OCI-LY7 (cell line): ENCODE measurements around the gene MYCT1. TPM values are rescaled to one million over a fixed set of nuclear protein-coding genes. Genes with fewer than 3 reads are reported as not detected.

Experiments
- BruUV-seq: library from RNA; stranded (reverse); fragments of 400-500 nt; replicated peaks from 2 replicates; lab custom pipeline; 2021; lab: Mats Ljungman, UMichigan
- CTCF ChIA-PET: fragments of 300-600 bp; sonication (Branson Sonifier 250); formaldehyde crosslinking; loops from one replicate; lab custom pipeline; 2022; ENCODE audit warnings: antibody characterized with exemption; ENCODE audit not compliant: unreplicated experiment; lab: Charles Lee
- POLR2A ChIA-PET: fragments of 300-600 bp; sonication (Branson Sonifier 250); formaldehyde crosslinking; loops from one replicate; lab custom pipeline; 2022; ENCODE audit warnings: antibody characterized with exemption; lab: Charles Lee
- DNase-seq: peaks from one replicate; pipeline ENCODE4 v3.0.0-alpha.2; 2015; ENCODE audit warnings: low spot score
- H2AFZ ChIP-seq: fragments of 200-600 bp; sonication (generic), shearing (Covaris generic); 2 replicates; pipeline ENCODE4 v1.6.1; 2014; ENCODE audit warnings: mild to moderate bottlenecking, antibody characterized with exemption, low read length, moderate library complexity
- H3K27ac ChIP-seq: fragments of 200-600 bp; sonication (generic); 2 replicates; pipeline ENCODE4 v1.5.1; 2014; ENCODE audit warnings: mixed run types, low read depth, mild to moderate bottlenecking, moderate library complexity, low read length, inconsistent platforms; ENCODE audit not compliant: poor library complexity, severe bottlenecking
- H3K36me3 ChIP-seq: fragments of 200-600 bp; sonication (generic); 2 replicates; pipeline ENCODE4 v1.6.1; 2014; ENCODE audit warnings: mild to moderate bottlenecking, antibody characterized with exemption, low read length, moderate library complexity, mixed read lengths; ENCODE audit not compliant: insufficient read depth
- H3K4me1 ChIP-seq: fragments of 200-600 bp; sonication (generic); 2 replicates; pipeline ENCODE4 v1.5.1; 2014; ENCODE audit warnings: mild to moderate bottlenecking, low read length; ENCODE audit not compliant: insufficient read depth, poor library complexity, severe bottlenecking
- H3K4me2 ChIP-seq: fragments of 200-600 bp; sonication (generic); 2 replicates; pipeline ENCODE4 v1.6.1; 2014; ENCODE audit warnings: mild to moderate bottlenecking, low read length
- H3K4me3 ChIP-seq: fragments of 200-600 bp; sonication (generic); 2 replicates; pipeline ENCODE4 v1.5.1; 2014; ENCODE audit warnings: mild to moderate bottlenecking, low read depth, low read length; ENCODE audit not compliant: poor library complexity, severe bottlenecking
- H3K79me2 ChIP-seq: fragments of 200-600 bp; sonication (generic); 2 replicates; pipeline ENCODE4 v1.6.1; 2016; ENCODE audit warnings: low read depth, mild to moderate bottlenecking, low read length, moderate library complexity, mixed read lengths; ENCODE audit not compliant: insufficient read depth
- H3K9me2 ChIP-seq: fragments of 200-600 bp; sonication (generic); 2 replicates; pipeline ENCODE4 v1.6.1; 2016; ENCODE audit warnings: mild to moderate bottlenecking, low read length, mixed read lengths; ENCODE audit not compliant: insufficient read depth
- H3K9me3 ChIP-seq: fragments of 200-600 bp; sonication (generic); 2 replicates; pipeline ENCODE4 v1.6.1; 2014; ENCODE audit warnings: mild to moderate bottlenecking, mixed run types, low read length, mixed read lengths
- H4K20me1 ChIP-seq: fragments of 200-600 bp; sonication (generic); 2 replicates; pipeline ENCODE4 v1.6.1; 2014; ENCODE audit warnings: mild to moderate bottlenecking, antibody characterized with exemption, low read length, moderate library complexity, mixed read lengths; ENCODE audit not compliant: insufficient read depth
- EZH2phosphoT487 ChIP-seq: fragments of 200-600 bp; sonication (generic); IDR thresholded peaks from 2 replicates; pipeline ENCODE4 v1.6.1; 2018; ENCODE audit warnings: low read depth, borderline replicate concordance, mild to moderate bottlenecking, mixed run types, antibody characterized with exemption, low read length, moderate library complexity, mixed read lengths
- intact Hi-C: fragments of 100-400 bp; cut with micrococcal nuclease; formaldehyde crosslinking; loops from one replicate; pipeline ENCODE4 v1.10.0; 2022; ENCODE audit not compliant: unreplicated experiment
- total RNA-seq, 2 experiments: library from RNA; depleted of rRNA in 1 of 2; stranded (reverse); fragments of >200 nt in 1 of 2; shearing (Covaris generic) in 1 of 2; gene quantifications; 2 replicates each; pipeline ENCODE4 v1.2.3, GENCODE V29; 2014 to 2022
- TF ChIP-seq, protein P1 (sequence below): fragments of 200-600 bp; sonication (generic); conservative IDR thresholded peaks from 2 replicates; pipeline ENCODE4 v1.5.1; 2014; ENCODE audit warnings: mild to moderate bottlenecking, antibody characterized with exemption, low read length, moderate library complexity, mixed read lengths

MYCT1 gene
- total RNA-seq, 2 experiments from 2014 or later: 0.47 to 3.5 TPM

- no peak for TF ChIP-seq EZH2phosphoT487
- TF ChIP-seq, protein P1, sequence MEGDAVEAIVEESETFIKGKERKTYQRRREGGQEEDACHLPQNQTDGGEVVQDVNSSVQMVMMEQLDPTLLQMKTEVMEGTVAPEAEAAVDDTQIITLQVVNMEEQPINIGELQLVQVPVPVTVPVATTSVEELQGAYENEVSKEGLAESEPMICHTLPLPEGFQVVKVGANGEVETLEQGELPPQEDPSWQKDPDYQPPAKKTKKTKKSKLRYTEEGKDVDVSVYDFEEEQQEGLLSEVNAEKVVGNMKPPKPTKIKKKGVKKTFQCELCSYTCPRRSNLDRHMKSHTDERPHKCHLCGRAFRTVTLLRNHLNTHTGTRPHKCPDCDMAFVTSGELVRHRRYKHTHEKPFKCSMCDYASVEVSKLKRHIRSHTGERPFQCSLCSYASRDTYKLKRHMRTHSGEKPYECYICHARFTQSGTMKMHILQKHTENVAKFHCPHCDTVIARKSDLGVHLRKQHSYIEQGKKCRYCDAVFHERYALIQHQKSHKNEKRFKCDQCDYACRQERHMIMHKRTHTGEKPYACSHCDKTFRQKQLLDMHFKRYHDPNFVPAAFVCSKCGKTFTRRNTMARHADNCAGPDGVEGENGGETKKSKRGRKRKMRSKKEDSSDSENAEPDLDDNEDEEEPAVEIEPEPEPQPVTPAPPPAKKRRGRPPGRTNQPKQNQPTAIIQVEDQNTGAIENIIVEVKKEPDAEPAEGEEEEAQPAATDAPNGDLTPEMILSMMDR: no peak
- H3K27ac ChIP-seq: no peak overlapping the region
- no peak overlapping the region for H3K4me2 ChIP-seq
- ChIA-PET CTCF (no interaction called here), POLR2A (interaction anchor here (1.1 to 1.5 kb wide), 3 partner anchors 12 to 49 kb away, joined by 3 to 4 read pairs (median 3); no protein-coding TSS in a partner anchor)
- H3K4me1 ChIP-seq: no peaks in the 10 kb centered on the region
- H4K20me1 ChIP-seq: no peaks in the 10 kb centered on the region
- H3K9me2 ChIP-seq: no peaks in the 10 kb centered on the region
- H3K79me2 ChIP-seq: no peaks in the 10 kb centered on the region
- H2AFZ ChIP-seq: no peak overlapping the region
- BruUV-seq: no TSS peak
- H3K4me3 ChIP-seq: no peak overlapping the region
- intact Hi-C loops: loop anchor here (5.0 kb wide), 1 partner anchor 198 kb away; no protein-coding TSS in a partner anchor
- H3K36me3 ChIP-seq: no peaks in the 10 kb centered on the region
- H3K9me3 ChIP-seq: no peaks in the 10 kb centered on the region
- no peak for DNase-seq
These were observed 51.6 kb downstream of the MYCT1 start for GRCh38 chr6:152749336-152749735.

- no peak for TF ChIP-seq EZH2phosphoT487
- TF ChIP-seq, protein P1: no peak
- no peaks in the 10 kb centered on the region for H3K9me3 ChIP-seq
- ChIA-PET POLR2A (interaction anchor here (0.6 kb wide), 1 partner anchor 72 kb away, joined by 3 read pairs; no protein-coding TSS in a partner anchor), CTCF (no interaction called here)
- H3K4me3 ChIP-seq: no peak within 1 kb of the TSS
- no peaks in the 10 kb centered on the region for H3K79me2 ChIP-seq
- H3K27ac ChIP-seq: no peak within 1 kb of the TSS
- no peak within 1 kb of the TSS for H2AFZ ChIP-seq
- H3K36me3 ChIP-seq: no peaks in the 10 kb centered on the region
- no peaks in the 10 kb centered on the region for H3K4me1 ChIP-seq
- H3K4me2 ChIP-seq: no peak within 1 kb of the TSS
- no peaks in the 10 kb centered on the region for H3K9me2 ChIP-seq
- intact Hi-C loops: loop anchor here (5.0 kb wide), 1 partner anchor 272 kb away; no protein-coding TSS in a partner anchor
- no peaks in the 10 kb centered on the region for H4K20me1 ChIP-seq
- BruUV-seq: no TSS peak
- peak; percentile 10 for DNase-seq
These were observed 53.0 kb downstream of the MYCT1 start, which contains the start of gene VIP for GRCh38 chr6:152750694-152751093. VIP (plus strand) TSS chr6:152750797; CDS start chr6:152752178, 1,381 bp downstream.

DNA sequence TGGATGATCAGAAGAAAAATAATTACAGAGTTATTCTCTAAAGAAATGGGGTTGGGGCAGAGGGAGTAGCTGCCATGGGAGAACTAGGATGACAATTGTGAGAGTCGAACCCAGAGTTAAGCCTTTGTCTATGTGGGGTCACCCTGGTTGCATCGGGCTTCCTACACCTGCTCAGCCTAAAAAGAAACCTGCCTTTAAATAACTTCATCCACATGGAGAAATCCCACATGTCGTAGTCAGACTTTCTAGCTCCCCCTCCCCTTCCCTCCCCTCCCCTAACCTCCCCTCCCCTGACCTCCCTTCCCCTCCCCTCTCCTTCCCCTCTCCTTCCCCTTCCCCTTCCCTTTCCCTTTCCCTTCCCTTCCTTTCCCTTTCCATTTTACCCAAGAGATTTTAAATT, 67.6 kb downstream of the MYCT1 start:
- BruUV-seq: no TSS peak
- Histone ChIP-seq H3K27ac (no peak overlapping the region), H3K36me3 (no peaks in the 10 kb centered on the region), H3K4me2 (no peak overlapping the region), H3K9me3 (no peaks in the 10 kb centered on the region), H4K20me1 (no peaks in the 10 kb centered on the region), H3K4me1 (no peaks in the 10 kb centered on the region), H3K79me2 (no peaks in the 10 kb centered on the region), H3K9me2 (no peaks in the 10 kb centered on the region), H3K4me3 (no peak overlapping the region), H2AFZ (no peak overlapping the region)
- intact Hi-C loops: no loop called here
- no peak for TF ChIP-seq EZH2phosphoT487
- TF ChIP-seq, protein P1: no peak
- ChIA-PET CTCF (no interaction called here), POLR2A (no interaction called here)
- no peak for DNase-seq
